A549 (cell line): Measurements from ENCODE around the gene COMTD1. TPM values are rescaled to one million over a fixed set of nuclear protein-coding genes. Genes with fewer than 3 reads are reported as not detected.
A peak's percentile ranks its signal among the peaks of the same experiment; 100 is the strongest.

Experiments used
- ATAC-seq, 2 experiments: fragments of 200-7000 bp in 1 of 2; fragments of >200 bp in 1 of 2; cut with Nextera tagmentation in 1 of 2; cut with Tn5 transposase in 1 of 2; 3 replicates each; pipeline versions ENCODE4 v1.8.0 to v1.9.1; 2018 to 2020; ENCODE audit warnings: mild to moderate bottlenecking in 1 of 2, moderate library complexity in 1 of 2
- CTCF ChIA-PET: fragments of 300-600 bp; sonication (Branson Sonifier 250); formaldehyde crosslinking; extraction: SDS; loops from one replicate; lab custom pipeline; 2021; ENCODE audit warnings: antibody characterized with exemption, inconsistent platforms; lab: Yijun Ruan, JAX
- POLR2A ChIA-PET: fragments of 350-600 bp; formaldehyde crosslinking; extraction: SDS; loops from one replicate; lab custom pipeline; 2021; ENCODE audit warnings: antibody characterized with exemption, inconsistent platforms; lab: Yijun Ruan, JAX
- DNase-seq, 2 experiments: peaks; one replicate each; pipeline versions ENCODE4 v3.0.0 to v3.0.0-alpha.2; 2011 to 2016; ENCODE audit warnings: low read depth in 1 of 2, low spot score in 1 of 2
- FAIRE-seq: peaks from 2 replicates; lab custom pipeline; 2011; peaks lifted over from hg19 to GRCh38; lab: Jason Lieb, UNC
- H3K27ac ChIP-seq, 2 experiments: fragments of >200 bp; sonication (Bioruptor Twin); formaldehyde crosslinking; 3 replicates each; pipeline ENCODE4 v1.5.1; 2016 to 2017
- H3K4me1 ChIP-seq: fragments of >200 bp; sonication (Bioruptor Twin); formaldehyde crosslinking; 3 replicates; pipeline ENCODE4 v1.6.1; 2016
- H3K4me2 ChIP-seq: fragments of >200 bp; sonication (Bioruptor Twin); formaldehyde crosslinking; 3 replicates; pipeline ENCODE4 v1.6.1; 2016
- H3K4me3 ChIP-seq: fragments of >200 bp; sonication (Bioruptor Twin); formaldehyde crosslinking; 3 replicates; pipeline ENCODE4 v1.5.1; 2016
- H3K9me3 ChIP-seq: fragments of >200 bp; sonication (Bioruptor Twin); formaldehyde crosslinking; 3 replicates; pipeline ENCODE4 v1.6.1; 2016
- CEBPB ChIP-seq, 2 experiments: fragments of >200 bp in 1 of 2; sonication (Bioruptor Twin) in 1 of 2; formaldehyde crosslinking in 1 of 2; IDR thresholded peaks; 2 replicates each; pipeline ENCODE4 v1.6.1; 2012 to 2016
- CHD2 ChIP-seq: fragments of 150-350 bp; IDR thresholded peaks from 2 replicates; pipeline ENCODE4 v1.6.1; 2014; ENCODE audit warnings: low read length; ENCODE audit not compliant: partially characterized antibody
- GATA3 ChIP-seq: IDR thresholded peaks from 2 replicates; pipeline ENCODE4 v1.6.1; 2012; ENCODE audit warnings: borderline replicate concordance
- HOXA7 ChIP-seq: fragments of 250-450 bp; sonication (Bioruptor Pico); IDR thresholded peaks from 2 replicates; pipeline ENCODE4 v1.5.0; 2020; ENCODE audit warnings: mild to moderate bottlenecking, moderate library complexity
- HOXB13 ChIP-seq: fragments of 250-450 bp; sonication (Bioruptor Pico); IDR thresholded peaks from 2 replicates; pipeline ENCODE4 v1.5.0; 2020; ENCODE audit warnings: low read depth, mild to moderate bottlenecking, moderate library complexity
- KDM1A ChIP-seq: fragments of 200-600 bp; sonication (generic); IDR thresholded peaks from 2 replicates; pipeline ENCODE4 v1.6.1; 2016; ENCODE audit warnings: low read depth, mild to moderate bottlenecking
- MAFK ChIP-seq: fragments of 450-650 bp; IDR thresholded peaks from 2 replicates; pipeline ENCODE4 v1.6.1; 2014; ENCODE audit not compliant: partially characterized antibody
- PHF8 ChIP-seq: fragments of 200-600 bp; sonication (generic); IDR thresholded peaks from 2 replicates; pipeline ENCODE4 v1.6.1; 2016; ENCODE audit warnings: low read depth, mild to moderate bottlenecking, antibody characterized with exemption, moderate library complexity, borderline replicate concordance
- RARB ChIP-seq: fragments of 250-450 bp; sonication (Bioruptor Pico); IDR thresholded peaks from 2 replicates; pipeline ENCODE4 v1.8.0; 2021; ENCODE audit warnings: mild to moderate bottlenecking, moderate library complexity
- RNF2 ChIP-seq: fragments of 200-600 bp; sonication (generic); IDR thresholded peaks from 2 replicates; pipeline ENCODE4 v1.6.1; 2016; ENCODE audit warnings: low read depth, mild to moderate bottlenecking, antibody characterized with exemption, moderate library complexity, borderline replicate concordance
- SMC3 ChIP-seq: fragments of >200 bp; sonication (Bioruptor Twin); formaldehyde crosslinking; IDR thresholded peaks from 3 replicates; pipeline ENCODE4 v1.6.1; 2018; ENCODE audit warnings: inconsistent platforms
- TP53 ChIP-seq: fragments of 250-450 bp; sonication (Bioruptor Pico); IDR thresholded peaks from 2 replicates; pipeline ENCODE4 v1.5.0; 2021; ENCODE audit warnings: mild to moderate bottlenecking, moderate library complexity
- ZNF302 ChIP-seq: fragments of 250-450 bp; sonication (Bioruptor Pico); IDR thresholded peaks from 2 replicates; pipeline ENCODE4 v1.9.0; 2021; ENCODE audit warnings: inconsistent platforms, mild to moderate bottlenecking, moderate library complexity
- WGBS: methylation state at CpG from one replicate; pipeline ENCODE4 v1.1.6; 2017; ENCODE audit errors: missing lambda C conversion rate; 5-methylcytosine and 5-hydroxymethylcytosine counted together
- polyA plus RNA-seq, 4 experiments: library from polyadenylated mRNA; depleted of rRNA in 3 of 4; stranded (reverse); fragments of >200 nt; fragmentation: RNase III in 1 of 4; extraction: RNeasy Plus Mini Kit Qiagen cat#74134 plus additional on column Dnase treatment in 1 of 4; gene quantifications; 2 replicates in 3 of 4; 3 replicates in 1 of 4; pipeline ENCODE4 v1.2.3, GENCODE V29; 2011 to 2017
- TF ChIP-seq, protein P1 (sequence below): fragments of 200-600 bp; sonication (generic); IDR thresholded peaks from 2 replicates; pipeline ENCODE4 v1.6.1; 2016; ENCODE audit warnings: antibody characterized with exemption, mild to moderate bottlenecking, moderate library complexity
- TF ChIP-seq, protein P2 (sequence below): fragments of 450-650 bp; IDR thresholded peaks from 2 replicates; pipeline ENCODE4 v1.6.1; 2014; ENCODE audit warnings: antibody characterized with exemption
- TF ChIP-seq, protein P3 (sequence below): IDR thresholded peaks from 2 replicates; pipeline ENCODE4 v1.6.1; 2012; ENCODE audit warnings: low read depth, borderline replicate concordance
- TF ChIP-seq, protein P4 (sequence below): fragments of >200 bp; sonication (Bioruptor Twin); formaldehyde crosslinking; IDR thresholded peaks from 3 replicates; pipeline ENCODE4 v1.5.1; 2016
- TF ChIP-seq, protein P5 (sequence below): IDR thresholded peaks from 2 replicates; pipeline ENCODE4 v1.6.1; 2012

Gene COMTD1
- polyA plus RNA-seq, 2 of the 4 experiments (the other 2 are of a cell fraction): 9.8 to 34.2 TPM

DNA sequence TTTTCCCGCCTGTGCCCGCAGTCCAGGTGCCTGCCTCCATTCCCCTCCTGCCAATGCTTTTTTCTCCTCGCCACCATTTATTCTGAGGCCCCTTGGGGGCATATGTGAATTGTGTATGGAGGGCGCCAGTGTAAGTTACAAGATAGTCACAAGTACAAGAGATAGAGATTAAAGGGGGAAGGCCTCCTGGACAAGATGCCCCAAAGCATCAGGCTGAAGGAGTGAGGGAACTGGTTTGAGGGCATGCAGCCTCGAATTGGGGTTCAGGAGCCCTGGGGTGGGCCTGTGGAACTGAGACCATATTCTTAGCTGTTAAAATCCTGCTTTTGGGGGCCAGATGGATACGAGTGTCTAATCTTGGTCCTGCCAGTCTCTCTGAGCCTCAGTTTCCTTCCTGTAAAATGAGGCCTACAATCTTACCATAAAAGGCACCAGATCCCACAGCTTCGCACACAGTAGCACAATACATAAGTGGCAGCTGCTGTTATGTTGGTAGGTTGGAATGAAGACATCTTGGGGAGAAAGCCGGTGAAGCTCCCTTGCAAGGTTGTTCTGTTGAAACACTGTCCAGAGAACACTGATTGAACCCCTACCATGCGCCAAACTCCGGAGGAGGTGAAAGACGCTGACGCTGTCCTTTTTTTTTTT is 545 bp upstream of the COMTD1 start:
- H3K4me2 ChIP-seq: peak overlapping the region; percentile 31; the same call in 2 of the 3 replicates
- WGBS: 50% methylated on average over 12 of the region's 12 CpGs
- ATAC-seq: no peak
- FAIRE-seq: no peak
- no peaks in the 10 kb centered on the region for H3K9me3 ChIP-seq
- CTCF ChIA-PET: interaction anchor here (0.6 to 22.8 kb wide), 54 partner anchors 8 to 1081 kb away, joined by 3 to 479 read pairs (median 4); partner anchors contain the start of genes SAMD8 and VDAC2
- TF ChIP-seq, protein P1, sequence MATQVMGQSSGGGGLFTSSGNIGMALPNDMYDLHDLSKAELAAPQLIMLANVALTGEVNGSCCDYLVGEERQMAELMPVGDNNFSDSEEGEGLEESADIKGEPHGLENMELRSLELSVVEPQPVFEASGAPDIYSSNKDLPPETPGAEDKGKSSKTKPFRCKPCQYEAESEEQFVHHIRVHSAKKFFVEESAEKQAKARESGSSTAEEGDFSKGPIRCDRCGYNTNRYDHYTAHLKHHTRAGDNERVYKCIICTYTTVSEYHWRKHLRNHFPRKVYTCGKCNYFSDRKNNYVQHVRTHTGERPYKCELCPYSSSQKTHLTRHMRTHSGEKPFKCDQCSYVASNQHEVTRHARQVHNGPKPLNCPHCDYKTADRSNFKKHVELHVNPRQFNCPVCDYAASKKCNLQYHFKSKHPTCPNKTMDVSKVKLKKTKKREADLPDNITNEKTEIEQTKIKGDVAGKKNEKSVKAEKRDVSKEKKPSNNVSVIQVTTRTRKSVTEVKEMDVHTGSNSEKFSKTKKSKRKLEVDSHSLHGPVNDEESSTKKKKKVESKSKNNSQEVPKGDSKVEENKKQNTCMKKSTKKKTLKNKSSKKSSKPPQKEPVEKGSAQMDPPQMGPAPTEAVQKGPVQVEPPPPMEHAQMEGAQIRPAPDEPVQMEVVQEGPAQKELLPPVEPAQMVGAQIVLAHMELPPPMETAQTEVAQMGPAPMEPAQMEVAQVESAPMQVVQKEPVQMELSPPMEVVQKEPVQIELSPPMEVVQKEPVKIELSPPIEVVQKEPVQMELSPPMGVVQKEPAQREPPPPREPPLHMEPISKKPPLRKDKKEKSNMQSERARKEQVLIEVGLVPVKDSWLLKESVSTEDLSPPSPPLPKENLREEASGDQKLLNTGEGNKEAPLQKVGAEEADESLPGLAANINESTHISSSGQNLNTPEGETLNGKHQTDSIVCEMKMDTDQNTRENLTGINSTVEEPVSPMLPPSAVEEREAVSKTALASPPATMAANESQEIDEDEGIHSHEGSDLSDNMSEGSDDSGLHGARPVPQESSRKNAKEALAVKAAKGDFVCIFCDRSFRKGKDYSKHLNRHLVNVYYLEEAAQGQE: no peak
- TF ChIP-seq HOXA7: no peak
- TF ChIP-seq MAFK: peak; percentile 2
- TF ChIP-seq, all 56 proteins: peak for 1
- no peak for DNase-seq
- Histone ChIP-seq H3K4me3 (no peak overlapping the region; the same call in 2 of the 3 replicates), H3K27ac (peak overlapping the region; percentile 5 to 98; a peak in 4 of 6 replicates), H3K4me1 (peaks cover 15% of the 10 kb centered on the region)
- POLR2A ChIA-PET: interaction anchor here (0.6 to 2.5 kb wide), 2 partner anchors 26 to 179 kb away, joined by 3 to 12 read pairs; partner anchors contain the start of gene VDAC2

DNA sequence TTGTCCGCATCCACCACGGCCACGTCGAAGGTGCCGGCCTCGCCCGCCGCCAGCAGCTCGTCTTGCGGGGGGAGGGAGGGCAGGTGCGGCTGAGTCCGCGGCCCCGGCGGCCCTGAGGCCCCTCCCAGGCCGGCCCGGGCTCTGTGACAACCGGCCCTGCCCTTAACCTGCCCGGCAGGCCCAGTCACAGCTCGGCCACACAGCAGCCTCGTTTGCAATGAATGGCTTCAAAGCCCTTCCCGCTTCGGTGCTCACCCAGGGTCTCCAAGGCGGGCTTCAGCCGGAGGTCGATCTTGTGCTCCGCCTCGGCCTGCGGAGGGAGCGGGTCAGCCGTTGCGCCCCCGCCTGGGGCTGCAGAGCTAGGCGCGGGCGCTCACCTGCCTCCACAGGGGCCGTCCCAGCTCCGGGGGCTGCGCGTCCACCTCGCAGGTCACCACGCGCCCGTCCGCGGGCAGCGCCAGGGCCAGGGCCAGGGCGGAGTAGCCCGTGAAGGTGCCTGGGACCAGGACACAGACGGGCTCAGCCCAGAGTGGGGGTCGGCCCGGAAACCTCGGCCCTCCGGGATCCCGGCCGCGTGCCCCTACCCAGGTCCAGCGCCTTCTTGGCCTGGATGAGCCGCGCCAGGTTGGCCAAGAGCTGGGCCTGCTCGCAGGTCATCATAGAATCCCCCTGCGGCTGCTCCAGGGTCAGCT is 928 bp downstream of the COMTD1 start:
- POLR2A ChIA-PET: interaction anchor here (0.6 to 2.5 kb wide), 8 partner anchors 9 to 183 kb away, joined by 3 to 12 read pairs (median 4); partner anchors contain the start of genes SAMD8 and VDAC2
- TF ChIP-seq, protein P2, sequence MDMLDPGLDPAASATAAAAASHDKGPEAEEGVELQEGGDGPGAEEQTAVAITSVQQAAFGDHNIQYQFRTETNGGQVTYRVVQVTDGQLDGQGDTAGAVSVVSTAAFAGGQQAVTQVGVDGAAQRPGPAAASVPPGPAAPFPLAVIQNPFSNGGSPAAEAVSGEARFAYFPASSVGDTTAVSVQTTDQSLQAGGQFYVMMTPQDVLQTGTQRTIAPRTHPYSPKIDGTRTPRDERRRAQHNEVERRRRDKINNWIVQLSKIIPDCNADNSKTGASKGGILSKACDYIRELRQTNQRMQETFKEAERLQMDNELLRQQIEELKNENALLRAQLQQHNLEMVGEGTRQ: no peak
- TF ChIP-seq, protein P3, sequence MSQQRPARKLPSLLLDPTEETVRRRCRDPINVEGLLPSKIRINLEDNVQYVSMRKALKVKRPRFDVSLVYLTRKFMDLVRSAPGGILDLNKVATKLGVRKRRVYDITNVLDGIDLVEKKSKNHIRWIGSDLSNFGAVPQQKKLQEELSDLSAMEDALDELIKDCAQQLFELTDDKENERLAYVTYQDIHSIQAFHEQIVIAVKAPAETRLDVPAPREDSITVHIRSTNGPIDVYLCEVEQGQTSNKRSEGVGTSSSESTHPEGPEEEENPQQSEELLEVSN: peak; percentile 71
- TF ChIP-seq CHD2: no peak
- TF ChIP-seq, protein P4, sequence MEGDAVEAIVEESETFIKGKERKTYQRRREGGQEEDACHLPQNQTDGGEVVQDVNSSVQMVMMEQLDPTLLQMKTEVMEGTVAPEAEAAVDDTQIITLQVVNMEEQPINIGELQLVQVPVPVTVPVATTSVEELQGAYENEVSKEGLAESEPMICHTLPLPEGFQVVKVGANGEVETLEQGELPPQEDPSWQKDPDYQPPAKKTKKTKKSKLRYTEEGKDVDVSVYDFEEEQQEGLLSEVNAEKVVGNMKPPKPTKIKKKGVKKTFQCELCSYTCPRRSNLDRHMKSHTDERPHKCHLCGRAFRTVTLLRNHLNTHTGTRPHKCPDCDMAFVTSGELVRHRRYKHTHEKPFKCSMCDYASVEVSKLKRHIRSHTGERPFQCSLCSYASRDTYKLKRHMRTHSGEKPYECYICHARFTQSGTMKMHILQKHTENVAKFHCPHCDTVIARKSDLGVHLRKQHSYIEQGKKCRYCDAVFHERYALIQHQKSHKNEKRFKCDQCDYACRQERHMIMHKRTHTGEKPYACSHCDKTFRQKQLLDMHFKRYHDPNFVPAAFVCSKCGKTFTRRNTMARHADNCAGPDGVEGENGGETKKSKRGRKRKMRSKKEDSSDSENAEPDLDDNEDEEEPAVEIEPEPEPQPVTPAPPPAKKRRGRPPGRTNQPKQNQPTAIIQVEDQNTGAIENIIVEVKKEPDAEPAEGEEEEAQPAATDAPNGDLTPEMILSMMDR: peak; percentile 19; the same call in 1 of the 3 replicates
- TF ChIP-seq PHF8: peak; percentile 24; the same call in 1 of the 2 replicates
- TF ChIP-seq HOXB13: no peak
- TF ChIP-seq ZNF302 (CRISPR knock-in tag): no peak
- TF ChIP-seq KDM1A: no peak
- no peak for TF ChIP-seq SMC3
- no peak for TF ChIP-seq CEBPB (IDR thresholded peaks at IDR 0.05)
- 0 out of 2 replicates have a peak, but pooled peaks have one; percentile 15 for TF ChIP-seq TP53 (CRISPR knock-in tag)
- TF ChIP-seq GATA3: 0 out of 2 replicates have a peak, but pooled peaks have one; percentile 13
- no peak for TF ChIP-seq RARB (CRISPR knock-in tag)
- TF ChIP-seq, protein P5, sequence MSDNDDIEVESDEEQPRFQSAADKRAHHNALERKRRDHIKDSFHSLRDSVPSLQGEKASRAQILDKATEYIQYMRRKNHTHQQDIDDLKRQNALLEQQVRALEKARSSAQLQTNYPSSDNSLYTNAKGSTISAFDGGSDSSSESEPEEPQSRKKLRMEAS: peak; percentile 3; the same call in 1 of the 2 replicates
- TF ChIP-seq RNF2: peak; percentile 83
- WGBS: 0% methylated on average over 4 of the region's 62 CpGs
- CTCF ChIA-PET: interaction anchor here (0.8 to 22.8 kb wide), 22 partner anchors 11 to 992 kb away, joined by 3 to 479 read pairs (median 6); partner anchors contain the start of genes SAMD8 and VDAC2
- Histone ChIP-seq H3K4me2 (peak overlapping the region; percentile 99), H3K27ac (peak overlapping the region; percentile 92 to 98), H3K4me1 (peaks cover 25% of the 10 kb centered on the region), H3K9me3 (no peaks in the 10 kb centered on the region), H3K4me3 (peak overlapping the region; percentile 78)
- FAIRE-seq (no peak), DNase-seq (no peak), ATAC-seq (peak; percentile 37 to 41)
